B cell (primary cell): ENCODE results near the gene KLK4.

Experiments
- EZH2 ChIP-seq: IDR thresholded peaks from 2 replicates; pipeline ENCODE4 v1.6.1; 2012; ENCODE audit warnings: borderline replicate concordance, low read depth, mild to moderate bottlenecking, moderate library complexity, low read length; ENCODE audit not compliant: insufficient read depth, poor library complexity, severe bottlenecking
- TF ChIP-seq, protein P1 (sequence below): fragments of 200-600 bp; IDR thresholded peaks from one replicate; pipeline ENCODE4 v1.8.0; 2022; ENCODE audit warnings: antibody characterized with exemption, mild to moderate bottlenecking

DNA sequence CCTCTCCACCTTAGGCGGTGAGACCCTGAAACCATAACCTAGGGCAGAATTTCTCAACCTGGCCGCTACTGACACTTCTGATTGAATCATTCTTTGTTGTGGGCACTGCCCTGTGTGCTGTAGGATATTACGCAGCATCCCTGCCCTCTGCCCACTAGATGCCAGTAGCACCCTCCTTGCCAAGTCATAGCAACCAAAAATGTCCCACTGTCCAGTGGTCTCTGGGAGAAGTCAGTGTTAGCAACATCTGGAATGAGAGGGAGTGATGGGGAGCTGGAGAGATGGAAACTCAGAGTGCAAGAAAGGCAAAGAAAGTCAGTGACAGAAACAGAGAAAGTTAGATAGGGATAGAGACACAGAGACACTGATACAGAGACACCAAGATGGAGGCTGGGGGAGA, 13.6 kb downstream of the KLK4 start:
- TF ChIP-seq, protein P1, sequence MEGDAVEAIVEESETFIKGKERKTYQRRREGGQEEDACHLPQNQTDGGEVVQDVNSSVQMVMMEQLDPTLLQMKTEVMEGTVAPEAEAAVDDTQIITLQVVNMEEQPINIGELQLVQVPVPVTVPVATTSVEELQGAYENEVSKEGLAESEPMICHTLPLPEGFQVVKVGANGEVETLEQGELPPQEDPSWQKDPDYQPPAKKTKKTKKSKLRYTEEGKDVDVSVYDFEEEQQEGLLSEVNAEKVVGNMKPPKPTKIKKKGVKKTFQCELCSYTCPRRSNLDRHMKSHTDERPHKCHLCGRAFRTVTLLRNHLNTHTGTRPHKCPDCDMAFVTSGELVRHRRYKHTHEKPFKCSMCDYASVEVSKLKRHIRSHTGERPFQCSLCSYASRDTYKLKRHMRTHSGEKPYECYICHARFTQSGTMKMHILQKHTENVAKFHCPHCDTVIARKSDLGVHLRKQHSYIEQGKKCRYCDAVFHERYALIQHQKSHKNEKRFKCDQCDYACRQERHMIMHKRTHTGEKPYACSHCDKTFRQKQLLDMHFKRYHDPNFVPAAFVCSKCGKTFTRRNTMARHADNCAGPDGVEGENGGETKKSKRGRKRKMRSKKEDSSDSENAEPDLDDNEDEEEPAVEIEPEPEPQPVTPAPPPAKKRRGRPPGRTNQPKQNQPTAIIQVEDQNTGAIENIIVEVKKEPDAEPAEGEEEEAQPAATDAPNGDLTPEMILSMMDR = no peak
- TF ChIP-seq EZH2 = no peak
